Smooth muscle cell (in vitro differentiated cells): Measurements from ENCODE around the gene PPP2R1B. TPM values are rescaled to one million over a fixed set of nuclear protein-coding genes. Genes with fewer than 3 reads are reported as not detected.

Source experiments
- DNase-seq: peaks from one replicate; lab custom pipeline; 2025; ENCODE audit not compliant: unreplicated experiment; lab: John Stamatoyannopoulos, UW
- H2AFZ ChIP-seq: fragments of 200-600 bp; sonication (generic); 2 replicates; pipeline ENCODE4 v1.6.0; 2016; ENCODE audit warnings: antibody characterized with exemption, low read depth, mild to moderate bottlenecking
- H3F3A ChIP-seq: fragments of 200-600 bp; sonication (generic); 2 replicates; pipeline ENCODE4 v1.6.0; 2017; ENCODE audit warnings: antibody characterized with exemption, low read depth
- H3K27ac ChIP-seq: fragments of 200-600 bp; sonication (generic); 2 replicates; pipeline ENCODE4 v1.5.1; 2016; ENCODE audit warnings: low read depth, mild to moderate bottlenecking
- H3K27me3 ChIP-seq: fragments of 200-600 bp; sonication (generic); 2 replicates; pipeline ENCODE4 v1.6.1; 2016; ENCODE audit warnings: low read depth, mild to moderate bottlenecking
- H3K36me3 ChIP-seq: fragments of 200-600 bp; sonication (generic); 2 replicates; pipeline ENCODE4 v1.5.1; 2016; ENCODE audit warnings: low read depth
- H3K4me1 ChIP-seq: fragments of 200-600 bp; sonication (generic); 2 replicates; pipeline ENCODE4 v1.5.1; 2016; ENCODE audit warnings: low read depth
- H3K4me2 ChIP-seq: fragments of 200-600 bp; sonication (generic); 2 replicates; pipeline ENCODE4 v1.6.0; 2016; ENCODE audit warnings: mild to moderate bottlenecking
- H3K4me3 ChIP-seq: fragments of 200-600 bp; sonication (generic); 2 replicates; pipeline ENCODE4 v1.5.1; 2016; ENCODE audit warnings: mild to moderate bottlenecking
- H3K79me2 ChIP-seq: fragments of 200-600 bp; sonication (generic); 2 replicates; pipeline ENCODE4 v1.6.0; 2016; ENCODE audit warnings: low read depth, mild to moderate bottlenecking
- H3K9ac ChIP-seq: fragments of 200-600 bp; sonication (generic); 2 replicates; pipeline ENCODE4 v1.6.0; 2016; ENCODE audit warnings: low read depth
- H3K9me3 ChIP-seq: fragments of 200-600 bp; sonication (generic); replicated peaks from 2 replicates; pipeline ENCODE4 v1.5.1; 2016; ENCODE audit warnings: low read depth
- H4K20me1 ChIP-seq: fragments of 200-600 bp; sonication (generic); 2 replicates; pipeline ENCODE4 v1.6.0; 2016; ENCODE audit warnings: low read depth
- WGBS: methylation state at CpG from one replicate; pipeline ENCODE4 v1.1.7; 2016; ENCODE audit warnings: low lambda C conversion rate; 5-methylcytosine and 5-hydroxymethylcytosine counted together
- polyA plus RNA-seq: library from polyadenylated mRNA; unstranded; fragments of >200 nt; fragmentation: Nextera tagmentation; extraction: Ambion mirVana; gene quantifications from 2 replicates; pipeline ENCODE4 v1.2.1, GENCODE V29; 2016
- total RNA-seq: library from RNA; depleted of rRNA; stranded (reverse); fragments of >200 nt; gene quantifications from 2 replicates; pipeline ENCODE4 v1.2.3, GENCODE V29; 2014
- TF ChIP-seq, protein P1 (sequence below): fragments of 200-600 bp; sonication (generic); IDR thresholded peaks from 2 replicates; pipeline ENCODE4 v1.5.1; 2017; ENCODE audit warnings: borderline replicate concordance, mild to moderate bottlenecking, antibody characterized with exemption; ENCODE audit not compliant: insufficient read depth, poor library complexity, severe bottlenecking

PPP2R1B gene
- total and polyA plus RNA-seq, 2 experiments from 2014 or later = 13.1 to 29.5 TPM

DNA sequence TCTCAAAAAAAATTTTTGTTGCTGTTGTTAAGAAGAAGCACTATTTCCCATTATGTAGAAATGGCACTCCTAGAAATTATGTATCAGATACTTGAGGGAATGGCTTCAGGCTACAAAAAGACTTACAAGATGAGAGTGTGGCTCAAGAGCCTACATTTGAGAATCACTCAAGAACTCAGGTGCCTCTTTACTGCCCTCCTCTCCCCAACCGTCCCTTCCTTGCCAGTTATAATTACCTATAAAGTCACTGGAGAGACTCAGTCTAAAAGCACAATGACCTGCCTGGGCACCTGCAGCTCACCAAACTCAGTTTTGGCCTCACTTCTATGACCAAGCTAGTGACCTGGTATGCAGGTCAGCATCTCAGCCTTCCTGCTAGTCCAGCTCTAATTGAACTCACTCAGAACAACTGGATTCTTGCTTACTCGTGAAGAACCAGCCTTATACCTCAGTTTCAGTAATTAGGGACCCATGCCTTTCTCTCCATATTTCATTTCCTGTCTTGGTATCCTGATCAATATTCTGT lies 41.9 kb upstream of the PPP2R1B start:
- no peak overlapping the region for H3K4me3 ChIP-seq
- H3K4me2 ChIP-seq = no peak overlapping the region
- H3K9ac ChIP-seq = no peak overlapping the region
- TF ChIP-seq, protein P1, sequence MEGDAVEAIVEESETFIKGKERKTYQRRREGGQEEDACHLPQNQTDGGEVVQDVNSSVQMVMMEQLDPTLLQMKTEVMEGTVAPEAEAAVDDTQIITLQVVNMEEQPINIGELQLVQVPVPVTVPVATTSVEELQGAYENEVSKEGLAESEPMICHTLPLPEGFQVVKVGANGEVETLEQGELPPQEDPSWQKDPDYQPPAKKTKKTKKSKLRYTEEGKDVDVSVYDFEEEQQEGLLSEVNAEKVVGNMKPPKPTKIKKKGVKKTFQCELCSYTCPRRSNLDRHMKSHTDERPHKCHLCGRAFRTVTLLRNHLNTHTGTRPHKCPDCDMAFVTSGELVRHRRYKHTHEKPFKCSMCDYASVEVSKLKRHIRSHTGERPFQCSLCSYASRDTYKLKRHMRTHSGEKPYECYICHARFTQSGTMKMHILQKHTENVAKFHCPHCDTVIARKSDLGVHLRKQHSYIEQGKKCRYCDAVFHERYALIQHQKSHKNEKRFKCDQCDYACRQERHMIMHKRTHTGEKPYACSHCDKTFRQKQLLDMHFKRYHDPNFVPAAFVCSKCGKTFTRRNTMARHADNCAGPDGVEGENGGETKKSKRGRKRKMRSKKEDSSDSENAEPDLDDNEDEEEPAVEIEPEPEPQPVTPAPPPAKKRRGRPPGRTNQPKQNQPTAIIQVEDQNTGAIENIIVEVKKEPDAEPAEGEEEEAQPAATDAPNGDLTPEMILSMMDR = no peak
- H3K27me3 ChIP-seq = no peaks in the 10 kb centered on the region
- H3F3A ChIP-seq = no peaks in the 10 kb centered on the region
- H3K36me3 ChIP-seq = peaks cover 16% of the 10 kb centered on the region
- no peak overlapping the region for H3K27ac ChIP-seq
- no peaks in the 10 kb centered on the region for H3K4me1 ChIP-seq
- peaks cover 52% of the 10 kb centered on the region for H3K79me2 ChIP-seq
- no peak for DNase-seq
- WGBS = 95% methylated on average over 2 of the region's 2 CpGs
- no peaks in the 10 kb centered on the region for H4K20me1 ChIP-seq
- H2AFZ ChIP-seq = no peak overlapping the region
- H3K9me3 ChIP-seq = no peaks in the 10 kb centered on the region

DNA sequence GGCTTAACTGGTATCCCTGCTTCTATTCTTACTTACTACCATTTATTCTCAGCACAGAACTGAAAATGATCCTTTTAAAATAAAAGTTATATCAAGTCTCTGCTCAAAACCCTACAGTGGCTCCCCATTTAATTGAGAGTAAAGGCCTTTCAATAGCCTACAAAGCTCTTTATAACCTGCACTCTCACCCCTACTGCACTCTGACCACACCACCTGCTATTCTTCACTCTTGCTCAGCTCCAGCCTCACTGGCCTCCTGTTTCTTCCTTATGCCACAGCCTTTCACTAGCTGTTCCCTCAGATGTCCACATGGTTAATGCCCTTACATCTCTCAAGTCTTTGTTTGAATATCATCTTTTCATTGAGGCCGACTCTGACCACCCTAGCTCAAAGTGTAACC lies 40.9 kb upstream of the PPP2R1B start:
- no peaks in the 10 kb centered on the region for H3K4me1 ChIP-seq
- H3K9me3 ChIP-seq = no peaks in the 10 kb centered on the region
- TF ChIP-seq, protein P1 = no peak
- no peak overlapping the region for H3K4me2 ChIP-seq
- H3K9ac ChIP-seq = no peak overlapping the region
- H2AFZ ChIP-seq = no peak overlapping the region
- WGBS = 96% methylated on average over 1 of the region's 1 CpG
- no peak for DNase-seq
- H3F3A ChIP-seq = no peaks in the 10 kb centered on the region
- no peak overlapping the region for H3K27ac ChIP-seq
- no peaks in the 10 kb centered on the region for H4K20me1 ChIP-seq
- H3K36me3 ChIP-seq = peaks cover 16% of the 10 kb centered on the region
- no peaks in the 10 kb centered on the region for H3K27me3 ChIP-seq
- H3K79me2 ChIP-seq = peaks cover 52% of the 10 kb centered on the region
- no peak overlapping the region for H3K4me3 ChIP-seq

DNA sequence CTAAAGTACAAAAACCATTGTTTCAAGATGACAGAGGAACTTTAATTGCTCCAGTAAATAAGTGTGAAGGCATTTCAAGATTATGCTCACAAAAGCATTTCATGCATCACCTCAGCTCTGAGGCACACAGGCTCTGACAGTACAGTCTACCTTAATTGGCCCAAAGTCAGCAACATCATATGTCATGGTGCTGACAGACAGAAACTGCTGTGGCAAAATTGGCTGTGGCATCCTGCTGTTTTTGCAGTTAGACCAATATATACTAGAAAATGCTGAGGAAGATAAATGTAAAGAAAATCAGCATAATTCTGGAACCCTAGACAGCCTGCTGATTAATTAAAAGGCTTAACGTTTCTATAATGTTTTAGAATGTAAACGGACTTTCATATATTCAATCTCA lies 34.9 kb upstream of the PPP2R1B start:
- Histone ChIP-seq H3K36me3 (peaks cover 10% of the 10 kb centered on the region), H2AFZ (no peak overlapping the region), H3K27ac (peak overlapping the region; percentile 56), H3K9me3 (no peaks in the 10 kb centered on the region), H3K4me2 (no peak overlapping the region), H3K27me3 (no peaks in the 10 kb centered on the region), H3K79me2 (peaks cover 44% of the 10 kb centered on the region), H3K4me1 (no peaks in the 10 kb centered on the region), H3K4me3 (no peak overlapping the region), H3F3A (no peaks in the 10 kb centered on the region), H4K20me1 (no peaks in the 10 kb centered on the region), H3K9ac (no peak overlapping the region)
- TF ChIP-seq, protein P1 = no peak
- no peak for DNase-seq
- WGBS = 88% methylated on average over 2 of the region's 2 CpGs

DNA sequence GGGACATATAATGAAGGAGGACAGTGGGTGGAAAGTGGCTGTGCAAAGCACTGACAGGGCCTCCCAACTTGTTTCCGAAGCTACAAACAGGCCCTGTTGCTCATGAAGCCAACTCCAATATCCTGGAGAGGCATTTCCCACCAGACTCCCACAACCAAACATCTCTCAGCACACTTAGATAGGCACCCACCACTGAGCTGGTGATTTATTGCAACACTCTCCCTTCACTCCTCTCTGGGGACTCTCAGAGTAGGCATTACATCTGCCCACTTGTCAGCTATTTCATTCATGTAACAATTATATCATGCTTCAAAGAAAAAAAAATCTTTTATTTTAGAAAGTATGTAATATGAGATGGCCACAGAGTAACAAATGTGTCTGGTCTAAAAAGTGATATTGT lies 32.1 kb upstream of the PPP2R1B start:
- TF ChIP-seq, protein P1 = no peak
- Histone ChIP-seq H3K4me3 (no peak overlapping the region), H3K9me3 (no peaks in the 10 kb centered on the region), H3K27me3 (no peaks in the 10 kb centered on the region), H3K9ac (no peak overlapping the region), H3K79me2 (peaks cover 36% of the 10 kb centered on the region), H4K20me1 (no peaks in the 10 kb centered on the region), H3F3A (no peaks in the 10 kb centered on the region), H3K4me2 (no peak overlapping the region), H3K4me1 (no peaks in the 10 kb centered on the region), H2AFZ (no peak overlapping the region), H3K36me3 (peaks cover 11% of the 10 kb centered on the region), H3K27ac (no peak overlapping the region)
- WGBS = 88% methylated on average over 1 of the region's 1 CpG
- no peak for DNase-seq
